PC-9 (cell line): Measurements from ENCODE around the gene BCL2L1.

ENCODE experiments used
- CTCF ChIP-seq: fragments of 200-600 bp; sonication (generic); conservative IDR thresholded peaks from 2 replicates; pipeline ENCODE4 v1.6.1; 2017; ENCODE audit warnings: mixed run types, antibody characterized with exemption, mild to moderate bottlenecking, moderate library complexity
- EZH2 ChIP-seq: fragments of 200-600 bp; sonication (generic); IDR thresholded peaks from 2 replicates; pipeline ENCODE4 v1.8.0; 2017; ENCODE audit warnings: antibody characterized with exemption, low read depth

- TF ChIP-seq EZH2, result no peak
- TF ChIP-seq CTCF, result no peak
Observed at GRCh38 chr20:31638816-31639215, 83.9 kb downstream of the BCL2L1 start.
